ENCODE measurements around the gene RAB39B. TPM values are rescaled to one million over a fixed set of nuclear protein-coding genes. Genes with fewer than 3 reads are reported as not detected.

Gene RAB39B
- total and polyA plus RNA-seq, 10 of the 15 experiments (the other 5 are each of a cell fraction or from before 2014, with no cell fraction given) = 1.6 to 8.6 (median 6.7) TPM

GRCh38 chrX:155263854-155264628, at the start of gene RAB39B (continued):
- TF ChIP-seq SREBF2 (IDR thresholded peaks at IDR 0.05; ENCODE audit: low read length) = no peak
- TF ChIP-seq NR2C2 (IDR thresholded peaks at IDR 0.05; ENCODE audit: borderline replicate concordance, control insufficient read depth, insufficient read length, low read depth) = no peak
- TF ChIP-seq POLR2AphosphoS2 (IDR thresholded peaks at IDR 0.05; ENCODE audit: low read depth, low read length) = no peak
- no peak for TF ChIP-seq EED (IDR thresholded peaks at IDR 0.05; ENCODE audit: low read depth)
- TF ChIP-seq SMARCA5 (IDR thresholded peaks at IDR 0.05) = no peak
- TF ChIP-seq USF2 (IDR thresholded peaks at IDR 0.05; ENCODE audit: borderline replicate concordance, low read depth, low read length) = no peak
- no peak for TF ChIP-seq NFIC (IDR thresholded peaks at IDR 0.05; ENCODE audit: low read depth, low read length)
- TF ChIP-seq SRF (IDR thresholded peaks at IDR 0.05; ENCODE audit: low read depth in 2 of 2, low read length in 2 of 2) = peak in 1 of 2 experiments; percentile 79; a peak in 1 of 4 replicates
- TF ChIP-seq BRCA1 (IDR thresholded peaks at IDR 0.05; ENCODE audit: low read depth, low read length) = no peak
- TF ChIP-seq HDGF (IDR thresholded peaks at IDR 0.05) = no peak
- no peak for TF ChIP-seq JUND (IDR thresholded peaks at IDR 0.05; ENCODE audit: low read depth, low read length)
- TF ChIP-seq, protein P1, sequence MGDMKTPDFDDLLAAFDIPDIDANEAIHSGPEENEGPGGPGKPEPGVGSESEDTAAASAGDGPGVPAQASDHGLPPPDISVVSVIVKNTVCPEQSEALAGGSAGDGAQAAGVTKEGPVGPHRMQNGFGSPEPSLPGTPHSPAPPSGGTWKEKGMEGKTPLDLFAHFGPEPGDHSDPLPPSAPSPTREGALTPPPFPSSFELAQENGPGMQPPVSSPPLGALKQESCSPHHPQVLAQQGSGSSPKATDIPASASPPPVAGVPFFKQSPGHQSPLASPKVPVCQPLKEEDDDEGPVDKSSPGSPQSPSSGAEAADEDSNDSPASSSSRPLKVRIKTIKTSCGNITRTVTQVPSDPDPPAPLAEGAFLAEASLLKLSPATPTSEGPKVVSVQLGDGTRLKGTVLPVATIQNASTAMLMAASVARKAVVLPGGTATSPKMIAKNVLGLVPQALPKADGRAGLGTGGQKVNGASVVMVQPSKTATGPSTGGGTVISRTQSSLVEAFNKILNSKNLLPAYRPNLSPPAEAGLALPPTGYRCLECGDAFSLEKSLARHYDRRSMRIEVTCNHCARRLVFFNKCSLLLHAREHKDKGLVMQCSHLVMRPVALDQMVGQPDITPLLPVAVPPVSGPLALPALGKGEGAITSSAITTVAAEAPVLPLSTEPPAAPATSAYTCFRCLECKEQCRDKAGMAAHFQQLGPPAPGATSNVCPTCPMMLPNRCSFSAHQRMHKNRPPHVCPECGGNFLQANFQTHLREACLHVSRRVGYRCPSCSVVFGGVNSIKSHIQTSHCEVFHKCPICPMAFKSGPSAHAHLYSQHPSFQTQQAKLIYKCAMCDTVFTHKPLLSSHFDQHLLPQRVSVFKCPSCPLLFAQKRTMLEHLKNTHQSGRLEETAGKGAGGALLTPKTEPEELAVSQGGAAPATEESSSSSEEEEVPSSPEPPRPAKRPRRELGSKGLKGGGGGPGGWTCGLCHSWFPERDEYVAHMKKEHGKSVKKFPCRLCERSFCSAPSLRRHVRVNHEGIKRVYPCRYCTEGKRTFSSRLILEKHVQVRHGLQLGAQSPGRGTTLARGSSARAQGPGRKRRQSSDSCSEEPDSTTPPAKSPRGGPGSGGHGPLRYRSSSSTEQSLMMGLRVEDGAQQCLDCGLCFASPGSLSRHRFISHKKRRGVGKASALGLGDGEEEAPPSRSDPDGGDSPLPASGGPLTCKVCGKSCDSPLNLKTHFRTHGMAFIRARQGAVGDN (IDR thresholded peaks at IDR 0.05) = 0 out of 2 replicates have a peak, but pooled peaks have one; percentile 18
- TF ChIP-seq ZBTB4 (CRISPR knock-in tag; IDR thresholded peaks at IDR 0.05) = no peak
- no peak for TF ChIP-seq NRF1 (conservative IDR thresholded peaks at IDR 0.05; ENCODE audit: low read depth, low read length)
- TF ChIP-seq ZBED1 (IDR thresholded peaks at IDR 0.05; ENCODE audit: borderline replicate concordance) = no peak
- no peak for TF ChIP-seq ZNF217 (IDR thresholded peaks at IDR 0.05)
- TF ChIP-seq RELA (IDR thresholded peaks at IDR 0.05; ENCODE audit: borderline replicate concordance, partially characterized antibody) = peak; percentile 37
- TF ChIP-seq, protein P2, sequence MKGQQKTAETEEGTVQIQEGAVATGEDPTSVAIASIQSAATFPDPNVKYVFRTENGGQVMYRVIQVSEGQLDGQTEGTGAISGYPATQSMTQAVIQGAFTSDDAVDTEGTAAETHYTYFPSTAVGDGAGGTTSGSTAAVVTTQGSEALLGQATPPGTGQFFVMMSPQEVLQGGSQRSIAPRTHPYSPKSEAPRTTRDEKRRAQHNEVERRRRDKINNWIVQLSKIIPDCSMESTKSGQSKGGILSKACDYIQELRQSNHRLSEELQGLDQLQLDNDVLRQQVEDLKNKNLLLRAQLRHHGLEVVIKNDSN (IDR thresholded peaks at IDR 0.05; ENCODE audit: borderline replicate concordance, extremely low read length, insufficient read depth, low read depth, low read length) = no peak
- no peak for TF ChIP-seq CEBPB (IDR thresholded peaks at IDR 0.05; ENCODE audit: borderline replicate concordance in 1 of 2, low read depth in 2 of 2, low read length in 2 of 2)
- TF ChIP-seq RCOR1 (conservative IDR thresholded peaks at IDR 0.05; ENCODE audit: low read depth, low read length) = peak; percentile 71; the same call in 1 of the 2 replicates
- peak; percentile 48; the same call in 1 of the 2 replicates for TF ChIP-seq IKZF1 (conservative IDR thresholded peaks at IDR 0.05)
- TF ChIP-seq KLF5 (IDR thresholded peaks at IDR 0.05; ENCODE audit: partially characterized antibody) = no peak

Data from GM12878 (cell line).